ENCODE data around the gene PPIL4.

The PPIL4 gene

DNA sequence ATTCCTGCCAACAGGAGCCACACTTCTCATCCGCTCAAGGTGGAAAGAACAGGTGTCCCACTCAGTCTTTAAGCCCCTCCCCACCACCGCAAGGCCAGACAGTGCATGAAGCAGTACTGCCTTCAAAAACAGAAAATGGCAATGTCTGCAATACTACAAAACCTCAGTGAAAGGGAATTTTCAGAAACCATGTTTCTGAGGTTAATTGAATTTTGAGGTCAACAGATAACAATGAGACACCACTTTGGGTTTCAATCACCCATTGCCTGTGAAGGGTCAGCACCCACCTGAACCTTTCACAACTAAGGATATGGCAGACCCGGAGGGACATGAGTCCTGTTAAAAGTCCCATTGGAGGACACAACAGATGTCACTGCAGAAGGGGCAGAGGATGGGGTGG lies 74.0 kb downstream of the PPIL4 start:
- H3K9me2 ChIP-seq (replicated peaks; ENCODE audit: insufficient read depth, low read length): no peaks in the 10 kb centered on the region
- DNase-seq: peak; percentile 45
- no peaks in the 10 kb centered on the region for H3K79me2 ChIP-seq (ENCODE audit: low read length)
- peaks cover 5% of the 10 kb centered on the region for H3F3A ChIP-seq (ENCODE audit: insufficient read depth, low read length)
- no peak overlapping the region for H3K9ac ChIP-seq (ENCODE audit: low read length)
- H3K27ac ChIP-seq (ENCODE audit: low read length): no peak overlapping the region
- TF ChIP-seq, protein P1, sequence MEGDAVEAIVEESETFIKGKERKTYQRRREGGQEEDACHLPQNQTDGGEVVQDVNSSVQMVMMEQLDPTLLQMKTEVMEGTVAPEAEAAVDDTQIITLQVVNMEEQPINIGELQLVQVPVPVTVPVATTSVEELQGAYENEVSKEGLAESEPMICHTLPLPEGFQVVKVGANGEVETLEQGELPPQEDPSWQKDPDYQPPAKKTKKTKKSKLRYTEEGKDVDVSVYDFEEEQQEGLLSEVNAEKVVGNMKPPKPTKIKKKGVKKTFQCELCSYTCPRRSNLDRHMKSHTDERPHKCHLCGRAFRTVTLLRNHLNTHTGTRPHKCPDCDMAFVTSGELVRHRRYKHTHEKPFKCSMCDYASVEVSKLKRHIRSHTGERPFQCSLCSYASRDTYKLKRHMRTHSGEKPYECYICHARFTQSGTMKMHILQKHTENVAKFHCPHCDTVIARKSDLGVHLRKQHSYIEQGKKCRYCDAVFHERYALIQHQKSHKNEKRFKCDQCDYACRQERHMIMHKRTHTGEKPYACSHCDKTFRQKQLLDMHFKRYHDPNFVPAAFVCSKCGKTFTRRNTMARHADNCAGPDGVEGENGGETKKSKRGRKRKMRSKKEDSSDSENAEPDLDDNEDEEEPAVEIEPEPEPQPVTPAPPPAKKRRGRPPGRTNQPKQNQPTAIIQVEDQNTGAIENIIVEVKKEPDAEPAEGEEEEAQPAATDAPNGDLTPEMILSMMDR (IDR thresholded peaks at IDR 0.05; ENCODE audit: low read length): no peak
- TF ChIP-seq EZH2 (optimal IDR thresholded peaks at IDR 0.05; ENCODE audit: low read depth, low read length) (no peak), EZH2phosphoT487 (IDR thresholded peaks at IDR 0.05; ENCODE audit: low read length) (no peak)
- no peaks in the 10 kb centered on the region for H3K9me3 ChIP-seq (replicated peaks; ENCODE audit: insufficient read depth, low read length)
- no peak overlapping the region for H2AFZ ChIP-seq (ENCODE audit: low read length)
- peaks cover 11% of the 10 kb centered on the region; the same call in 1 of the 2 replicates for H3K4me1 ChIP-seq (ENCODE audit: low read length)
- peaks cover 8% of the 10 kb centered on the region; the same call in 1 of the 2 replicates for H3K27me3 ChIP-seq (replicated peaks; ENCODE audit: insufficient read depth, low read length)
- H4K20me1 ChIP-seq (ENCODE audit: insufficient read depth, low read length): no peaks in the 10 kb centered on the region
- H3K4me2 ChIP-seq (ENCODE audit: low read depth, low read length): no peak overlapping the region
- no peak overlapping the region for H3K4me3 ChIP-seq (ENCODE audit: low read length)
- no peaks in the 10 kb centered on the region for H3K36me3 ChIP-seq (replicated peaks; ENCODE audit: insufficient read depth, low read length)

DNA sequence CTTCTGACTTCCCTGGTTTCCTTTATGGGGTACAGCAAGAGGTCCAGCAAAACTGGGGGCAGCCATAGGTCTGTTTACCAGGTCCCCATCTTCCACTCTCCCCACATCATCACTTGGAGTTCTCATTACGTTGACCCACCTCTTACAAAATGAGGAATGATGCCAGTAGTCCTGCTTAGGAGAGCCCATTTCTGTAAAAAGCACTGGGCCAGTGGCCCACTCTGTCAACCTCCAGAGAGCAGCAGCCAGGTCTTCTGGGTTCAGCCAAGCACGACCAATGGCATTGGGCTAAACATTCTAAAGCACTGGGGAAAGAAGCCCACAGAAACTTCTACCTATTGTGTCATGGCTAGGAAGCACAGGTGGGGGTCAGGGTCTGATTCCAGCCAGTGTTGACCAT lies 74.9 kb downstream of the PPIL4 start:
- Histone ChIP-seq H2AFZ (ENCODE audit: low read length) (no peak overlapping the region), H3K36me3 (replicated peaks; ENCODE audit: insufficient read depth, low read length) (no peaks in the 10 kb centered on the region), H3K9me3 (replicated peaks; ENCODE audit: insufficient read depth, low read length) (no peaks in the 10 kb centered on the region), H3K79me2 (ENCODE audit: low read length) (no peaks in the 10 kb centered on the region), H3K9ac (ENCODE audit: low read length) (no peak overlapping the region), H3K27me3 (replicated peaks; ENCODE audit: insufficient read depth, low read length) (peaks cover 8% of the 10 kb centered on the region; the same call in 1 of the 2 replicates), H4K20me1 (ENCODE audit: insufficient read depth, low read length) (no peaks in the 10 kb centered on the region), H3K4me1 (ENCODE audit: low read length) (peaks cover 11% of the 10 kb centered on the region; the same call in 1 of the 2 replicates), H3K27ac (ENCODE audit: low read length) (no peak overlapping the region), H3K9me2 (replicated peaks; ENCODE audit: insufficient read depth, low read length) (no peaks in the 10 kb centered on the region), H3K4me3 (ENCODE audit: low read length) (no peak overlapping the region), H3K4me2 (ENCODE audit: low read depth, low read length) (no peak overlapping the region), H3F3A (ENCODE audit: insufficient read depth, low read length) (peaks cover 5% of the 10 kb centered on the region)
- TF ChIP-seq, protein P1 (IDR thresholded peaks at IDR 0.05; ENCODE audit: low read length): no peak
- TF ChIP-seq EZH2phosphoT487 (IDR thresholded peaks at IDR 0.05; ENCODE audit: low read length) (no peak), EZH2 (optimal IDR thresholded peaks at IDR 0.05; ENCODE audit: low read depth, low read length) (no peak)
- DNase-seq: no peak

DNA sequence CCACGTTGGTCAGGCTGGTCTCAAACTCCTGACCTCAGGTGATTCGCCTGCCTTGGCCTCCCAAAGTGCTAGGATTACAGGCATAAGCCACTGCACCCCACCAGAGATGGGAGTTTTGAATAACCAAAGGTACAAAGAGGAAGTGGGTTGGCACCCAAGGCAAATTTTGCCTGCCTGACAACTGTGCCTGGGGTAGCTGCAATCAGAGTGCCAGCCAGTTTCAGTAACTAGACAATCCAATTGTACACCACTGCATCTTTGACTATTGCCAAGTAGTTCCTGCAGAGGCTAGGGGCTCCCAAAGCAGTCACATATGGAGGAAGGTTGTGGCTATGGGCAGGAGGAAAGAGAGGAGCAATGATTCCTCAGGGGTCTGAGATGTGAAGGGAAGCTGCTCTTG lies 77.7 kb downstream of the PPIL4 start:
- Histone ChIP-seq H3F3A (ENCODE audit: insufficient read depth, low read length) (peaks cover 5% of the 10 kb centered on the region), H3K9ac (ENCODE audit: low read length) (no peak overlapping the region), H3K4me3 (ENCODE audit: low read length) (no peak overlapping the region), H3K27ac (ENCODE audit: low read length) (no peak overlapping the region), H3K4me2 (ENCODE audit: low read depth, low read length) (peak overlapping the region; percentile 30; the same call in 1 of the 2 replicates), H3K9me3 (replicated peaks; ENCODE audit: insufficient read depth, low read length) (no peaks in the 10 kb centered on the region), H3K79me2 (ENCODE audit: low read length) (no peaks in the 10 kb centered on the region), H3K27me3 (replicated peaks; ENCODE audit: insufficient read depth, low read length) (peaks cover 8% of the 10 kb centered on the region; the same call in 1 of the 2 replicates), H3K4me1 (ENCODE audit: low read length) (peaks cover 11% of the 10 kb centered on the region; the same call in 1 of the 2 replicates), H3K9me2 (replicated peaks; ENCODE audit: insufficient read depth, low read length) (no peaks in the 10 kb centered on the region), H2AFZ (ENCODE audit: low read length) (no peak overlapping the region), H4K20me1 (ENCODE audit: insufficient read depth, low read length) (no peaks in the 10 kb centered on the region), H3K36me3 (replicated peaks; ENCODE audit: insufficient read depth, low read length) (no peaks in the 10 kb centered on the region)
- no peak for DNase-seq
- no peak for TF ChIP-seq EZH2phosphoT487 (IDR thresholded peaks at IDR 0.05; ENCODE audit: low read length)
- TF ChIP-seq, protein P1 (IDR thresholded peaks at IDR 0.05; ENCODE audit: low read length): no peak
- TF ChIP-seq EZH2 (optimal IDR thresholded peaks at IDR 0.05; ENCODE audit: low read depth, low read length): no peak

Measured in MM.1S (cell line).